MCF 10A (cell line): Measurements from ENCODE around the gene CCDC179. TPM values are rescaled to one million over a fixed set of nuclear protein-coding genes. Genes with fewer than 3 reads are reported as not detected.

Experiments
- BruUV-seq: library from RNA; stranded (reverse); fragments of 400-500 nt; replicated peaks from 2 replicates; lab custom pipeline; 2021; lab: Mats Ljungman, UMichigan
- CTCF ChIA-PET: fragments of 300-600 bp; sonication (Branson Sonifier 250); formaldehyde crosslinking; extraction: SDS; loops from one replicate; lab custom pipeline; 2021; ENCODE audit warnings: antibody characterized with exemption, inconsistent platforms; lab: Yijun Ruan, JAX
- POLR2A ChIA-PET: fragments of 300-600, 350-650 bp; sonication (Branson Sonifier 250); formaldehyde crosslinking; extraction: SDS; loops from one replicate; lab custom pipeline; 2020; ENCODE audit warnings: antibody characterized with exemption, inconsistent platforms; lab: Yijun Ruan, JAX
- DNase-seq: peaks from one replicate; pipeline ENCODE4 v3.0.0-alpha.2; 2018; ENCODE audit not compliant: unreplicated experiment
- H3K27ac Mint-ChIP-seq: one replicate; pipeline ENCODE4 v1.8.0; 2022; ENCODE audit warnings: mild to moderate bottlenecking, low read depth, mixed read lengths; ENCODE audit not compliant: unreplicated experiment
- H3K27me3 Mint-ChIP-seq: one replicate; pipeline ENCODE4 v1.8.0; 2022; ENCODE audit warnings: mixed read lengths; ENCODE audit not compliant: insufficient read depth, unreplicated experiment
- H3K36me3 Mint-ChIP-seq: one replicate; pipeline ENCODE4 v1.8.0; 2022; ENCODE audit warnings: mild to moderate bottlenecking, moderate library complexity, mixed read lengths; ENCODE audit not compliant: insufficient read depth, unreplicated experiment
- H3K4me1 Mint-ChIP-seq: one replicate; pipeline ENCODE4 v1.8.0; 2022; ENCODE audit warnings: mixed read lengths; ENCODE audit not compliant: insufficient read depth, unreplicated experiment
- H3K4me3 Mint-ChIP-seq: one replicate; pipeline ENCODE4 v1.8.0; 2022; ENCODE audit warnings: mild to moderate bottlenecking, moderate library complexity, mixed read lengths; ENCODE audit not compliant: unreplicated experiment
- H3K9me3 Mint-ChIP-seq: one replicate; pipeline ENCODE4 v1.8.0; 2022; ENCODE audit warnings: mixed read lengths; ENCODE audit not compliant: unreplicated experiment
- intact Hi-C: fragments of 100-400 bp; cut with micrococcal nuclease; formaldehyde crosslinking; loops from 2 replicates; pipeline ENCODE4 v1.14.1; 2022
- total RNA-seq: library from RNA; stranded (reverse); gene quantifications from 2 replicates; pipeline ENCODE4 v1.2.3, GENCODE V29; 2022
- TF ChIP-seq, protein P1 (sequence below): fragments of 200-600 bp; IDR thresholded peaks from one replicate; pipeline ENCODE4 v1.8.0; 2022; ENCODE audit warnings: antibody characterized with exemption, mild to moderate bottlenecking; ENCODE audit not compliant: unreplicated experiment

Gene CCDC179
- total RNA-seq, 1 experiment from 2014 or later, result not detected

GRCh38 chr11:22898036-22898435 is 37.8 kb upstream of the CCDC179 start:
- intact Hi-C loops, result no loop called here
- CTCF ChIA-PET, result interaction anchor here (0.6 to 2.3 kb wide), 3 partner anchors 13 to 28 kb away, joined by 3 to 7 read pairs (median 4); no protein-coding TSS in a partner anchor
- POLR2A ChIA-PET, result interaction anchor here (0.6 kb wide), 1 partner anchor 137 kb away, joined by 3 read pairs; no protein-coding TSS in a partner anchor
- TF ChIP-seq, protein P1, sequence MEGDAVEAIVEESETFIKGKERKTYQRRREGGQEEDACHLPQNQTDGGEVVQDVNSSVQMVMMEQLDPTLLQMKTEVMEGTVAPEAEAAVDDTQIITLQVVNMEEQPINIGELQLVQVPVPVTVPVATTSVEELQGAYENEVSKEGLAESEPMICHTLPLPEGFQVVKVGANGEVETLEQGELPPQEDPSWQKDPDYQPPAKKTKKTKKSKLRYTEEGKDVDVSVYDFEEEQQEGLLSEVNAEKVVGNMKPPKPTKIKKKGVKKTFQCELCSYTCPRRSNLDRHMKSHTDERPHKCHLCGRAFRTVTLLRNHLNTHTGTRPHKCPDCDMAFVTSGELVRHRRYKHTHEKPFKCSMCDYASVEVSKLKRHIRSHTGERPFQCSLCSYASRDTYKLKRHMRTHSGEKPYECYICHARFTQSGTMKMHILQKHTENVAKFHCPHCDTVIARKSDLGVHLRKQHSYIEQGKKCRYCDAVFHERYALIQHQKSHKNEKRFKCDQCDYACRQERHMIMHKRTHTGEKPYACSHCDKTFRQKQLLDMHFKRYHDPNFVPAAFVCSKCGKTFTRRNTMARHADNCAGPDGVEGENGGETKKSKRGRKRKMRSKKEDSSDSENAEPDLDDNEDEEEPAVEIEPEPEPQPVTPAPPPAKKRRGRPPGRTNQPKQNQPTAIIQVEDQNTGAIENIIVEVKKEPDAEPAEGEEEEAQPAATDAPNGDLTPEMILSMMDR, result no peak
- H3K4me3 Mint-ChIP-seq, result no peak overlapping the region
- H3K9me3 Mint-ChIP-seq, result no peaks in the 10 kb centered on the region
- DNase-seq, result peak; percentile 5
- H3K36me3 Mint-ChIP-seq, result no peaks in the 10 kb centered on the region
- no TSS peak for BruUV-seq
- no peaks in the 10 kb centered on the region for H3K4me1 Mint-ChIP-seq
- peaks cover 9% of the 10 kb centered on the region for H3K27me3 Mint-ChIP-seq
- no peak overlapping the region for H3K27ac Mint-ChIP-seq

DNA sequence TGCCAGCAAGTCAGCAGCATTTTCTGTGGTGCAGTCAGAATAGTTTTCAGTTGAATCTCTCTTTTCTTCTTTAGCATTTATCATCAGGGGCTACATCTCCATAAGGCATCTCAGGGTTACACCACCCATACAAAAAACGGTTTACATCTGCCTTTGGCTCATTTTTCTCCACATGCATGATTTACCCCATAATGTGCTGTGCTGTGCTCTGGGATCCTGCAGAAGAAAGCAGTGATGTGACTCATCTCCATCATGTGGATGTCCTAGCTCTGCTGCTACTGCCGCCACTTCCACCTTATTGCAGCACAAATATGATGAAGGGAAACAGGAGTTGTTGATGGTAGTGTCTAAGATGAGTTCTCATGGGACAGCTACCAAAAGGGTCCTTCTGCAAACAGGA is 30.0 kb upstream of the CCDC179 start:
- no peak overlapping the region for H3K4me3 Mint-ChIP-seq
- H3K36me3 Mint-ChIP-seq, result no peaks in the 10 kb centered on the region
- ChIA-PET POLR2A (no interaction called here), CTCF (interaction anchor here (0.7 kb wide), 1 partner anchor 10 kb away, joined by 3 read pairs; no protein-coding TSS in a partner anchor)
- peaks cover 7% of the 10 kb centered on the region for H3K27me3 Mint-ChIP-seq
- intact Hi-C loops, result no loop called here
- H3K27ac Mint-ChIP-seq, result no peak overlapping the region
- no peaks in the 10 kb centered on the region for H3K9me3 Mint-ChIP-seq
- TF ChIP-seq, protein P1, result no peak
- no TSS peak for BruUV-seq
- no peaks in the 10 kb centered on the region for H3K4me1 Mint-ChIP-seq
- no peak for DNase-seq

- no peaks in the 10 kb centered on the region for H3K4me1 Mint-ChIP-seq
- no peak overlapping the region for H3K27ac Mint-ChIP-seq
- no TSS peak for BruUV-seq
- H3K4me3 Mint-ChIP-seq, result no peak overlapping the region
- H3K27me3 Mint-ChIP-seq, result peaks cover 41% of the 10 kb centered on the region
- CTCF ChIA-PET, result interaction anchor here (1.5 to 2.4 kb wide), 2 partner anchors 13 to 35 kb away, joined by 5 to 7 read pairs; no protein-coding TSS in a partner anchor
- no peak for DNase-seq
- POLR2A ChIA-PET, result interaction anchor here (0.7 kb wide), 1 partner anchor 12 kb away, joined by 3 read pairs; no protein-coding TSS in a partner anchor
- no peaks in the 10 kb centered on the region for H3K9me3 Mint-ChIP-seq
- TF ChIP-seq, protein P1, result no peak
- H3K36me3 Mint-ChIP-seq, result no peaks in the 10 kb centered on the region
- intact Hi-C loops, result no loop called here
These were observed 23.9 kb upstream of the CCDC179 start for GRCh38 chr11:22884217-22884616.

- Mint-ChIP-seq H3K4me3 (no peak overlapping the region), H3K36me3 (no peaks in the 10 kb centered on the region), H3K4me1 (no peaks in the 10 kb centered on the region), H3K27ac (no peak overlapping the region), H3K9me3 (no peaks in the 10 kb centered on the region), H3K27me3 (peaks cover 50% of the 10 kb centered on the region)
- DNase-seq, result no peak
- POLR2A ChIA-PET, result no interaction called here
- no TSS peak for BruUV-seq
- CTCF ChIA-PET, result no interaction called here
- TF ChIP-seq, protein P1, result no peak
- intact Hi-C loops, result loop anchor here (5.0 kb wide), 2 partner anchors 43 to 673 kb away; no protein-coding TSS in a partner anchor
These were observed 19.4 kb upstream of the CCDC179 start for GRCh38 chr11:22879630-22880029.
